SJCRH30 (cell line): ENCODE data around the gene CYP1A1. TPM values are rescaled to one million over a fixed set of nuclear protein-coding genes. Genes with fewer than 3 reads are reported as not detected.

Source experiments
- DNase-seq, 2 experiments: peaks; one replicate each; pipeline ENCODE4 v3.0.0-alpha.2; 2015 to 2020
- H3K27ac ChIP-seq: fragments of 250-450 bp; sonication (Bioruptor Pico); 2 replicates; pipeline ENCODE4 v1.5.1; 2020; ENCODE audit warnings: mild to moderate bottlenecking, moderate library complexity
- H3K27me3 ChIP-seq: fragments of 250-450 bp; sonication (Bioruptor Pico); 2 replicates; pipeline ENCODE4 v1.5.1; 2020; ENCODE audit warnings: mild to moderate bottlenecking, moderate library complexity
- H3K36me3 ChIP-seq: fragments of 250-450 bp; sonication (Bioruptor Pico); 2 replicates; pipeline ENCODE4 v1.5.1; 2020; ENCODE audit warnings: mild to moderate bottlenecking, moderate library complexity
- H3K4me1 ChIP-seq: fragments of 250-450 bp; sonication (Bioruptor Pico); 2 replicates; pipeline ENCODE4 v1.5.1; 2020; ENCODE audit warnings: mild to moderate bottlenecking, moderate library complexity
- H3K4me3 ChIP-seq: fragments of 250-450 bp; sonication (Bioruptor Pico); 2 replicates; pipeline ENCODE4 v1.5.1; 2020; ENCODE audit warnings: mild to moderate bottlenecking, moderate library complexity
- H3K9me3 ChIP-seq: fragments of 250-450 bp; sonication (Bioruptor Pico); replicated peaks from 2 replicates; pipeline ENCODE4 v1.5.1; 2020; ENCODE audit warnings: mild to moderate bottlenecking, moderate library complexity
- total RNA-seq: library from RNA; depleted of rRNA; stranded (reverse); fragments of >200 nt; shearing (Covaris generic); gene quantifications from 2 replicates; pipeline ENCODE4 v1.2.3, GENCODE V29; 2014; rRNA removed

Gene CYP1A1
- total RNA-seq, 1 experiment from 2014 or later, result not detected

GRCh38 chr15:74695597-74696397 is 29.5 kb downstream of the CYP1A1 start, which contains the start of gene EDC3:
TSS of gene EDC3 (minus strand) at chr15:74696024. CDS start at chr15:74675124, 20,900 bp downstream.
- Histone ChIP-seq H3K9me3 (no peaks in the 10 kb centered on the region), H3K4me3 (peak within 1 kb of the TSS; percentile 99), H3K4me1 (no peaks in the 10 kb centered on the region), H3K27ac (peak within 1 kb of the TSS; percentile 67), H3K27me3 (no peaks in the 10 kb centered on the region; the same call in 1 of the 2 replicates), H3K36me3 (0 out of 2 replicates have a peak, but pooled peaks cover 2% of the 10 kb centered on the region)
- DNase-seq, result peak; percentile 85 to 88

DNA sequence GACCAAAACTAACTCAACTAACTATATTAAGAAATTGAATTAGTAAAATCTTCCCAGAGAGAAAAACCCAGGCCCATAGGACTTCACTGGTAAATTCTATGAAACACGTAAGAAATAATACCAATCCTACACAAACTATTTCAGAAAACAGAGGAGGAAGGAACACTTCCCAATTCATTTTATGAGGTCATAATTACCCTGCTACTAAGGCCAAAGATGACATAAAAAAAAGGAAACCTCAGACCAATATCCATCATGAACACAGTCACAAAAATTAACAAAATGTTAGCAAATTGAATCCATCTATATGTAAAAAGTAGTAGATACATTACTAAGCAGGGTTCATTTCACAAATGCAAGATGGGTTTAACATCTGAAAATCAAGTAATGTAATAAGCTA is 33.0 kb downstream of the CYP1A1 start:
- no peak overlapping the region for H3K4me3 ChIP-seq
- DNase-seq, result no peak
- 0 out of 2 replicates have a peak, but pooled peaks cover 2% of the 10 kb centered on the region for H3K36me3 ChIP-seq
- H3K4me1 ChIP-seq, result no peaks in the 10 kb centered on the region
- H3K27ac ChIP-seq, result no peak overlapping the region
- no peaks in the 10 kb centered on the region for H3K27me3 ChIP-seq
- no peaks in the 10 kb centered on the region for H3K9me3 ChIP-seq

GRCh38 chr15:74683758-74684157 is 41.6 kb downstream of the CYP1A1 start:
- Histone ChIP-seq H3K4me1 (no peaks in the 10 kb centered on the region), H3K4me3 (no peak overlapping the region), H3K36me3 (peaks cover 22% of the 10 kb centered on the region), H3K9me3 (no peaks in the 10 kb centered on the region; the same call in 1 of the 2 replicates), H3K27ac (no peak overlapping the region), H3K27me3 (no peaks in the 10 kb centered on the region)
- no peak for DNase-seq

GRCh38 chr15:74682954-74683353 is 42.4 kb downstream of the CYP1A1 start:
- Histone ChIP-seq H3K36me3 (peaks cover 22% of the 10 kb centered on the region), H3K27me3 (no peaks in the 10 kb centered on the region), H3K4me3 (no peak overlapping the region), H3K27ac (no peak overlapping the region), H3K9me3 (no peaks in the 10 kb centered on the region; the same call in 1 of the 2 replicates), H3K4me1 (no peaks in the 10 kb centered on the region)
- no peak for DNase-seq

DNA sequence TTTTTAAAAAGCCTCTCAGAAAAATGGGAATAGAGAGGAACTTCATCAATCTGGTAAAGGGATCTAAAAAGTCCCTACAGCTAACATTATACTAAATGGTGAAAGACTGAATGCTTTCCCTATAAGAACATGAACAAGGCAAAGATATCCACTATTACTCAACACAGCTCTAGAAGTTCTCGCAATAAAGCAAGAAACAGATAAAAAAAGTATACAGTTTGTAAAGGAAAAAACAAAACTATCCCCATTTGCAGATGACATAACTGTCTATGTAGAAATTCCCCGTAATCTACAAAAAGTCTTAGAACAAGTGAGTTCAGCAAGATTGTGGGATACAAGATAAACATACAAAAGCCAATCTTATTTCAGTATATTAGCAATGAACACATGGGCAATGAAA is 44.9 kb downstream of the CYP1A1 start:
- no peak overlapping the region for H3K27ac ChIP-seq
- H3K36me3 ChIP-seq, result peaks cover 12% of the 10 kb centered on the region
- no peak for DNase-seq
- no peak overlapping the region for H3K4me3 ChIP-seq
- H3K4me1 ChIP-seq, result no peaks in the 10 kb centered on the region
- no peaks in the 10 kb centered on the region for H3K27me3 ChIP-seq
- H3K9me3 ChIP-seq, result no peaks in the 10 kb centered on the region; the same call in 1 of the 2 replicates

- DNase-seq, result no peak
- no peak overlapping the region for H3K4me3 ChIP-seq
- H3K4me1 ChIP-seq, result no peaks in the 10 kb centered on the region
- H3K9me3 ChIP-seq, result no peaks in the 10 kb centered on the region
- no peaks in the 10 kb centered on the region for H3K27me3 ChIP-seq
- no peak overlapping the region for H3K27ac ChIP-seq
- H3K36me3 ChIP-seq, result peaks cover 10% of the 10 kb centered on the region; the same call in 1 of the 2 replicates
Measured at GRCh38 chr15:74676801-74677200, 48.5 kb downstream of the CYP1A1 start.

GRCh38 chr15:74674161-74674560 is 51.2 kb downstream of the CYP1A1 start:
- H3K27me3 ChIP-seq, result no peaks in the 10 kb centered on the region
- no peaks in the 10 kb centered on the region for H3K9me3 ChIP-seq
- peaks cover 13% of the 10 kb centered on the region; the same call in 1 of the 2 replicates for H3K36me3 ChIP-seq
- DNase-seq, result no peak
- H3K4me3 ChIP-seq, result no peak overlapping the region
- H3K27ac ChIP-seq, result no peak overlapping the region
- no peaks in the 10 kb centered on the region for H3K4me1 ChIP-seq

DNA sequence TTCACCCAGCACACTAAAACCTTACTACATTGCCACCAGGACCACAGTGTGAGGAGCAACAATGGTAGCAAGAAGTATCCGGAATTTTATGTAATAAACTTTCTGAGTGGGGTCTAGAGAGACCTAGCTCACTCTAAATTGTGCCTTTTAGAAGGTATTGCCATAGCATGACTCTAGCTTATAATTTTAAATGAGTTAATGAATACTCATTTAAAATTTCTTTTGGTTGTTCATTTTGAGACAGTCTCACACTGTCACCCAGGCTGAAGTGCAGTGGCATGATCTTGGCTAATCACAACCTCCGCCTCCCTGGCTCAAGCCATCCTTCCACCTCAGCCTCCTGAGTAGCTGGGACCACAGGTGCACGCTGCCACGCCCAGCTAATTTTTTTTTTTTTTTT is 55.7 kb downstream of the CYP1A1 start:
- H3K4me1 ChIP-seq, result no peaks in the 10 kb centered on the region
- no peak overlapping the region for H3K4me3 ChIP-seq
- no peak for DNase-seq

More for the DNA sequence above, 55.7 kb downstream of the CYP1A1 start:
- Histone ChIP-seq H3K36me3 (peaks cover 25% of the 10 kb centered on the region), H3K27ac (no peak overlapping the region), H3K9me3 (no peaks in the 10 kb centered on the region), H3K27me3 (no peaks in the 10 kb centered on the region)

Other genes with a start within 250 kb of the CYP1A1 start
- 14.7 and 16.0 TPM in 2 replicates for gene ARID3B, start 184.3 kb downstream of the CYP1A1 start, total RNA-seq
- 42.3 and 44.4 TPM in 2 replicates for gene CLK3, start 109.7 kb downstream of the CYP1A1 start, total RNA-seq
- 19.7 and 21.6 TPM in 2 replicates for gene EDC3, start 29.5 kb downstream of the CYP1A1 start, total RNA-seq
- not detected in 2 replicates for gene CYP1A2, start 23.3 kb upstream of the CYP1A1 start, total RNA-seq
- 23.2 and 24.0 TPM in 2 replicates for gene CSK, start 56.6 kb upstream of the CYP1A1 start, total RNA-seq
- gene LMAN1L, start 87.3 kb upstream of the CYP1A1 start, total RNA-seq, result not detected in 2 replicates
- gene CPLX3, start 101.1 kb upstream of the CYP1A1 start, total RNA-seq, result not detected in 2 replicates
- gene ULK3, start 117.6 kb upstream of the CYP1A1 start, total RNA-seq, result 27.1 and 28.3 TPM in 2 replicates
- gene SCAMP2, start 147.8 kb upstream of the CYP1A1 start, total RNA-seq, result 25.8 and 29.2 TPM in 2 replicates
- 24.2 and 25.5 TPM in 2 replicates for gene MPI, start 164.5 kb upstream of the CYP1A1 start, total RNA-seq
- 22.6 and 29.3 TPM in 2 replicates for gene FAM219B, start 181.3 kb upstream of the CYP1A1 start, total RNA-seq
- 212 and 220 TPM in 2 replicates for gene COX5A, start 212.5 kb upstream of the CYP1A1 start, total RNA-seq
- 0.02 TPM in 1 of 2 replicates, not detected in the other for gene RPP25, start 231.2 kb upstream of the CYP1A1 start, total RNA-seq